GM12864 (cell line): ENCODE data around the gene KHK.
A peak's percentile ranks its signal among the peaks of the same experiment; 100 is the strongest.

ENCODE experiments used
- DNase-seq: peaks from one replicate; pipeline ENCODE4 v3.0.0-alpha.2; 2011; ENCODE audit warnings: low read depth
- H3K4me3 ChIP-seq: 2 replicates; pipeline ENCODE4 v1.5.1; 2011; ENCODE audit warnings: mild to moderate bottlenecking, low read depth, low read length, control low read depth
- CTCF ChIP-seq: IDR thresholded peaks from 2 replicates; pipeline ENCODE4 v1.5.1; 2011; ENCODE audit warnings: low read depth, mild to moderate bottlenecking, moderate library complexity, low read length, control low read depth, inconsistent platforms; ENCODE audit errors: missing control alignments

The KHK gene

GRCh38 chr2:27093430-27094352 lies 7.1 kb downstream of the KHK start:
- no peak overlapping the region for H3K4me3 ChIP-seq
- no peak for DNase-seq
- TF ChIP-seq CTCF: no peak

- DNase-seq: no peak
- H3K4me3 ChIP-seq: no peak overlapping the region
- no peak for TF ChIP-seq CTCF
These were observed 7.9 kb downstream of the KHK start for GRCh38 chr2:27094353-27094984.

GRCh38 chr2:27095427-27095744 lies 8.8 kb downstream of the KHK start:
- no peak for TF ChIP-seq CTCF
- no peak overlapping the region for H3K4me3 ChIP-seq
- DNase-seq: no peak

GRCh38 chr2:27095745-27096651 lies 9.4 kb downstream of the KHK start:
- H3K4me3 ChIP-seq: peak overlapping the region; percentile 18
- no peak for DNase-seq
- TF ChIP-seq CTCF: no peak

- no peak overlapping the region for H3K4me3 ChIP-seq
- no peak for TF ChIP-seq CTCF
- DNase-seq: no peak
These were observed 10.3 kb downstream of the KHK start for GRCh38 chr2:27096748-27097297.

- no peak for DNase-seq
- no peak overlapping the region for H3K4me3 ChIP-seq
- no peak for TF ChIP-seq CTCF
These were observed 10.8 kb downstream of the KHK start for GRCh38 chr2:27097341-27097740.
